ENCODE data around the gene IFRD1. TPM values are rescaled to one million over a fixed set of nuclear protein-coding genes. Genes with fewer than 3 reads are reported as not detected.

Gene IFRD1
- total RNA-seq, 4 donors from 2014 or later: 36.9 to 51.5 (median 48.0) TPM

- Histone ChIP-seq H3K27ac (replicated peaks in 1 of 4) (peak overlapping the region; percentile 45 to 68 (median 60)), H3K27me3 (no peaks in the 10 kb centered on the region), H3K4me3 (no peak overlapping the region), H3K36me3 (peaks cover 0 to 16% (median 12%) of the 10 kb centered on the region in 4 donors), H3K9me3 (no peaks in the 10 kb centered on the region), H3K4me1 (peaks cover 35 to 47% (median 44%) of the 10 kb centered on the region in 4 donors)
- intact Hi-C loops (cut with DNase I): no loop called here
- no peak for DNase-seq (ENCODE audit: extremely low spot score)
- WGBS: 72% methylated on average over 2 of the region's 2 CpGs
- no peak for TF ChIP-seq POLR2AphosphoS5 (IDR thresholded peaks at IDR 0.05)
- TF ChIP-seq CTCF (IDR thresholded peaks at IDR 0.05): no peak
- no peak for TF ChIP-seq EP300 (IDR thresholded peaks at IDR 0.05)
- TF ChIP-seq POLR2A (IDR thresholded peaks at IDR 0.05; ENCODE audit: low read depth): no peak
These were observed 31.0 kb downstream of the IFRD1 start for GRCh38 chr7:112481121-112481736.

GRCh38 chr7:112481833-112482670, 31.8 kb downstream of the IFRD1 start:
- peak overlapping the region; percentile 45 to 68 (median 60) for H3K27ac ChIP-seq (replicated peaks in 1 of 4)
- H3K9me3 ChIP-seq: no peaks in the 10 kb centered on the region
- H3K4me1 ChIP-seq: peaks cover 35 to 47% (median 44%) of the 10 kb centered on the region in 4 donors
- intact Hi-C loops (cut with DNase I): no loop called here
- WGBS: 24% methylated on average over 3 of the region's 3 CpGs
- peaks cover 0 to 7% (median 4%) of the 10 kb centered on the region in 4 donors for H3K36me3 ChIP-seq
- TF ChIP-seq POLR2AphosphoS5 (IDR thresholded peaks at IDR 0.05) (peak; percentile 79 to 80), EP300 (IDR thresholded peaks at IDR 0.05) (no peak), CTCF (IDR thresholded peaks at IDR 0.05) (no peak), POLR2A (IDR thresholded peaks at IDR 0.05; ENCODE audit: low read depth) (peak; percentile 41)
- H3K27me3 ChIP-seq: no peaks in the 10 kb centered on the region
- H3K4me3 ChIP-seq: no peak overlapping the region
- no peak for DNase-seq (ENCODE audit: extremely low spot score)

GRCh38 chr7:112484671-112485167, 34.5 kb downstream of the IFRD1 start:
- peak overlapping the region; percentile 37 to 70 (median 50) for H3K27ac ChIP-seq (replicated peaks in 1 of 4)

GRCh38 chr7:112485766-112486165, 35.5 kb downstream of the IFRD1 start:
- Histone ChIP-seq H3K4me3 (no peak overlapping the region), H3K27ac (replicated peaks in 1 of 4) (peak overlapping the region in 2 of 4 donors; percentile 47 to 70), H3K36me3 (peaks cover 0 to 6% (median 0%) of the 10 kb centered on the region in 4 donors), H3K4me1 (peaks cover 35 to 42% (median 40%) of the 10 kb centered on the region in 4 donors), H3K27me3 (no peaks in the 10 kb centered on the region), H3K9me3 (no peaks in the 10 kb centered on the region)
- 78% methylated on average over 5 of the region's 5 CpGs for WGBS
- DNase-seq (ENCODE audit: extremely low spot score): no peak
- no peak for TF ChIP-seq POLR2A (IDR thresholded peaks at IDR 0.05; ENCODE audit: low read depth)
- TF ChIP-seq POLR2AphosphoS5 (IDR thresholded peaks at IDR 0.05): peak in 1 of 2 donors; percentile 47
- intact Hi-C loops (cut with DNase I): no loop called here

More at GRCh38 chr7:112484671-112485167, 34.5 kb downstream of the IFRD1 start:
- H3K4me1 ChIP-seq: peaks cover 35 to 47% (median 44%) of the 10 kb centered on the region in 4 donors
- peak overlapping the region in 1 of 4 donors; percentile 31 for H3K4me3 ChIP-seq
- H3K9me3 ChIP-seq: no peaks in the 10 kb centered on the region
- intact Hi-C loops (cut with DNase I): no loop called here
- no peak for TF ChIP-seq POLR2A (IDR thresholded peaks at IDR 0.05; ENCODE audit: low read depth)
- peak; percentile 17 to 62 for TF ChIP-seq POLR2AphosphoS5 (IDR thresholded peaks at IDR 0.05)
- no peak for DNase-seq (ENCODE audit: extremely low spot score)
- H3K36me3 ChIP-seq: peaks cover 0 to under 1% (median 0%) of the 10 kb centered on the region in 4 donors
- WGBS: 51% methylated on average over 4 of the region's 4 CpGs
- H3K27me3 ChIP-seq: no peaks in the 10 kb centered on the region

GRCh38 chr7:112487457-112488263, 37.4 kb downstream of the IFRD1 start:
- H3K27me3 ChIP-seq: no peaks in the 10 kb centered on the region

More at GRCh38 chr7:112487457-112488263, 37.4 kb downstream of the IFRD1 start:
- intact Hi-C loops (cut with DNase I): no loop called here
- Histone ChIP-seq H3K27ac (replicated peaks in 1 of 4) (no peak overlapping the region), H3K4me1 (peaks cover 21 to 23% (median 22%) of the 10 kb centered on the region in 4 donors), H3K9me3 (no peaks in the 10 kb centered on the region), H3K36me3 (peaks cover 0 to 6% (median 0%) of the 10 kb centered on the region in 4 donors), H3K4me3 (no peak overlapping the region)
- 98% methylated on average over 7 of the region's 8 CpGs for WGBS
- no peak for DNase-seq (ENCODE audit: extremely low spot score)
- TF ChIP-seq CTCF (IDR thresholded peaks at IDR 0.05): no peak
- no peak for TF ChIP-seq EP300 (IDR thresholded peaks at IDR 0.05)
- no peak for TF ChIP-seq POLR2A (IDR thresholded peaks at IDR 0.05; ENCODE audit: low read depth)
- no peak for TF ChIP-seq POLR2AphosphoS5 (IDR thresholded peaks at IDR 0.05)
